Measurements from ENCODE around the gene EIF4E3.

GRCh38 chr3:71636482-71636881, 88.7 kb downstream of the EIF4E3 start:
- TF ChIP-seq CTCF (IDR thresholded peaks at IDR 0.05) (no peak), POLR2A (IDR thresholded peaks at IDR 0.05) (no peak), EP300 (IDR thresholded peaks at IDR 0.05) (no peak), POLR2AphosphoS5 (IDR thresholded peaks at IDR 0.05) (no peak)
